Aorta (tissue), 5 donors: ENCODE data around the gene CDH15. TPM values are rescaled to one million over a fixed set of nuclear protein-coding genes. Genes with fewer than 3 reads are reported as not detected.

ENCODE experiments used
- ATAC-seq: fragments of 200-7000 bp; cut with Tn5 transposase; one replicate; pipeline ENCODE4 v1.9.1; 2022; ENCODE audit warnings: moderate library complexity; ENCODE audit not compliant: low FRiP score
- DNase-seq, 2 donors: peaks; one replicate each; pipeline ENCODE4 v3.0.0-alpha.2; 2020
- H3K27ac ChIP-seq, 2 donors: one replicate each; pipeline ENCODE4 v1.5.1; 2013; ENCODE audit warnings: low read length in 2 of 2, mild to moderate bottlenecking in 2 of 2, moderate library complexity in 2 of 2, control low read depth in 1 of 2, inconsistent platforms in 1 of 2, low read depth in 1 of 2
- H3K27me3 ChIP-seq, 2 donors: one replicate each; pipeline ENCODE4 v1.6.1; 2013; ENCODE audit warnings: control low read depth in 1 of 2, low read length in 1 of 2, mild to moderate bottlenecking in 1 of 2, moderate library complexity in 1 of 2; ENCODE audit not compliant: insufficient read depth in 2 of 2, control insufficient read depth in 1 of 2
- H3K36me3 ChIP-seq, 2 donors: one replicate each; pipeline ENCODE4 v1.6.1; 2013; ENCODE audit warnings: control low read depth in 1 of 2, low read length in 1 of 2, mild to moderate bottlenecking in 1 of 2; ENCODE audit not compliant: insufficient read depth in 2 of 2, control insufficient read depth in 1 of 2
- H3K4me1 ChIP-seq, 2 donors: one replicate each; pipeline ENCODE4 v1.6.1; 2013; ENCODE audit warnings: low read length in 2 of 2, control low read depth in 1 of 2, mild to moderate bottlenecking in 1 of 2, moderate library complexity in 1 of 2; ENCODE audit not compliant: insufficient read depth in 2 of 2, control insufficient read depth in 1 of 2
- H3K4me3 ChIP-seq, 2 donors: one replicate each; pipeline ENCODE4 v1.5.1; 2013; ENCODE audit warnings: low read length in 2 of 2, control low read depth in 1 of 2, mild to moderate bottlenecking in 1 of 2
- H3K9me3 ChIP-seq: one replicate; pipeline ENCODE4 v1.6.1; 2013; ENCODE audit warnings: mild to moderate bottlenecking, low read length; ENCODE audit not compliant: control insufficient read depth
- WGBS, 2 donors: extraction: QIAGEN DNeasy Blood & Tissue Kit; methylation state at CpG; one replicate each; pipeline ENCODE4 v1.1.7; 2013; 5-methylcytosine and 5-hydroxymethylcytosine counted together
- intact Hi-C, 2 donors: fragments of 100-400 bp; cut with DNase I; formaldehyde crosslinking; loops; one replicate each; pipeline versions ENCODE4 v1.14.2 to v1.15.0; 2022
- polyA plus RNA-seq, 2 donors: library from polyadenylated mRNA; stranded (reverse); fragments of 200-250 nt; gene quantifications; one replicate each; pipeline ENCODE4 v1.2.3, GENCODE V29; 2013
- total RNA-seq, 2 donors: library from RNA; stranded (reverse); fragmentation: NEBNext Ultra II Directional; extraction: Animal tissue kit (Norgen Biotek cat#: 25700); gene quantifications; one replicate each; pipeline ENCODE4 v1.2.1, GENCODE V29; 2021
- donor health status: healthy with polysubstance abuse.
- donor health status: Bipolar disorder and iron deficiency.
- donor health status: DM: no; HTN: no; CAD: no.
- donor health status: DM: no; HTN: no; CAD: no.
- donor health status: DM: yes; HTN: yes; CAD: no.

CDH15 gene
- total and polyA plus RNA-seq, 4 donors: 0.08 to 0.21 TPM; not detected in 2

DNA sequence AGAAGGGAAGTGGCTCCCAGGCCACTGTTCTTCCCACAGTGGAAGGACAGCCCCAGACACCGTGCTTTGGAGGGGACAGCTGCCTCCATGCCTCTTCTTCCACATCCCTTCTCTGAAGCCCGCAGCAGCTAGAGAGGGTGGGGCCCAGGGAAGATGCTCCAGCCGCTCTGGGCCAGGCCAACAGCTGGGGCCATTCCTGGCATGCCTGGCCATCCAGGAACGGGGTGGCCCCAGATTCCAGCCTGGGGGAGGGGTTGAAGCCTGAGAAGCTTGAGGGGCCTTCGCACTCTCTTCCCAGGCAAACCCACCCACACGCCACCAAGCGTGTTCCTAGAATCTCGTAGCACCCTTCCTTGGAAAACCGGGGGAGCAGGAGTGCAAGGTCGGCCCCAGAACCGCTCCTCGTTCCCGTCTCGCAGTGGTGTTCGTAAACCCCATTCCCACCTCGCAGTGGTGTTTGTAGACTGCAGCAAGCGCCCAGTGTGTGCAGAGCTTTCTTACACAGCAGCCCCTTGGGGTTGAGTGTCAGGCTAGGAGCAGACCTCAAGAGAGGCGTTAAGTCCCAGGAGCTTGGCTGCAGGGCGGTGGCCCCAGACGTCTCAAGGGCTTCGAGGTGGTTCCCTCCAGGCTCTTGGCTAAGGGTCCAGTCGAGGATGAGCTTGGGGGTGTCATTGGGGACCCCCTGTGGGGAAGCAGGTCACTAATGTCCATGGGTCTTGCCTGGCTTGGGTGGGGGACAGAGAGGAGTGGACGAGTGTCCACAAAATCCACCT is 2.7 kb downstream of the CDH15 start:
- Histone ChIP-seq H3K27ac (no peak overlapping the region), H3K9me3 (no peaks in the 10 kb centered on the region), H3K4me1 (no peaks in the 10 kb centered on the region), H3K27me3 (peaks cover 0 to 1% of the 10 kb centered on the region in 2 donors), H3K4me3 (no peak overlapping the region), H3K36me3 (no peaks in the 10 kb centered on the region)
- intact Hi-C loops: no loop called here
- 85 to 86% methylated on average over 23 of the region's 23 CpGs for WGBS, 2 donors
- DNase-seq (no peak), ATAC-seq (no peak)

DNA sequence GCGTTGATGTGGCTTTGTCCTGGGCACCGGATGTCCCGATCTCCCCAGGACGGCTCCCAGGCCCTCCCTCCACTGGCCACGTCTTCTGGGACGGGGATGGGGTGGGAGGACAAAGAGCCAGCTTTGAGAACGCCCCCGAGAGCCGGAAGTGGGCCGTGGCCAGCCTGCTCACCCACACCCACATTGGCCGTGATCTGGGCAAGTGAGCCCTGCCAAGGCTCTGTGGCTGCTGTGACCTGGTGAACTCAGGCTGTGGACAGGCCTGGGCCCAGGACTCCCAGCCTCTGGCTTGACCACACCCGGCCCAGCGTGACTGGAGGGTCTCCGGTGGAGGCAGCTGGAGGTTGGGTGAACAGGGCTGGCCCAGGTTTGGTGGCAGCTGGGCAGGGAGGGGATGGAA is 3.3 kb downstream of the CDH15 start:
- Histone ChIP-seq H3K4me1 (no peaks in the 10 kb centered on the region), H3K36me3 (no peaks in the 10 kb centered on the region), H3K27ac (no peak overlapping the region), H3K9me3 (no peaks in the 10 kb centered on the region), H3K27me3 (no peaks in the 10 kb centered on the region), H3K4me3 (no peak overlapping the region)
- WGBS, 2 donors: 84 to 88% methylated on average over 14 of the region's 14 CpGs
- no peak for DNase-seq
- intact Hi-C loops: no loop called here
- ATAC-seq: no peak

- no peak for DNase-seq
- H3K27me3 ChIP-seq: no peaks in the 10 kb centered on the region
- H3K27ac ChIP-seq: no peak overlapping the region
- no peak overlapping the region for H3K4me3 ChIP-seq
- 32 to 38% methylated on average over 20 of the region's 20 CpGs for WGBS, 2 donors
- H3K36me3 ChIP-seq: no peaks in the 10 kb centered on the region
- intact Hi-C loops: no loop called here
- no peaks in the 10 kb centered on the region for H3K9me3 ChIP-seq
- ATAC-seq: no peak
- H3K4me1 ChIP-seq: no peaks in the 10 kb centered on the region
Measured at GRCh38 chr16:89175280-89176146, 4.0 kb downstream of the CDH15 start.

GRCh38 chr16:89176147-89176690 is 4.7 kb downstream of the CDH15 start:
- intact Hi-C loops: no loop called here

GRCh38 chr16:89176717-89177116 is 5.2 kb downstream of the CDH15 start:
- no peak overlapping the region for H3K27ac ChIP-seq
- ATAC-seq: no peak
- H3K27me3 ChIP-seq: no peaks in the 10 kb centered on the region
- DNase-seq: no peak
- no peak overlapping the region for H3K4me3 ChIP-seq
- WGBS, 2 donors: 91 to 92% methylated on average over 9 of the region's 9 CpGs
- no peaks in the 10 kb centered on the region for H3K4me1 ChIP-seq
- intact Hi-C loops: no loop called here
- H3K9me3 ChIP-seq: no peaks in the 10 kb centered on the region
- no peaks in the 10 kb centered on the region for H3K36me3 ChIP-seq

More at GRCh38 chr16:89176147-89176690, 4.7 kb downstream of the CDH15 start:
- WGBS, 2 donors: 61 to 79% methylated on average over 25 to 27 of the region's 27 CpGs
- Histone ChIP-seq H3K4me1 (no peaks in the 10 kb centered on the region), H3K4me3 (no peak overlapping the region), H3K36me3 (no peaks in the 10 kb centered on the region), H3K27ac (no peak overlapping the region), H3K9me3 (no peaks in the 10 kb centered on the region), H3K27me3 (no peaks in the 10 kb centered on the region)
- DNase-seq (no peak), ATAC-seq (no peak)

DNA sequence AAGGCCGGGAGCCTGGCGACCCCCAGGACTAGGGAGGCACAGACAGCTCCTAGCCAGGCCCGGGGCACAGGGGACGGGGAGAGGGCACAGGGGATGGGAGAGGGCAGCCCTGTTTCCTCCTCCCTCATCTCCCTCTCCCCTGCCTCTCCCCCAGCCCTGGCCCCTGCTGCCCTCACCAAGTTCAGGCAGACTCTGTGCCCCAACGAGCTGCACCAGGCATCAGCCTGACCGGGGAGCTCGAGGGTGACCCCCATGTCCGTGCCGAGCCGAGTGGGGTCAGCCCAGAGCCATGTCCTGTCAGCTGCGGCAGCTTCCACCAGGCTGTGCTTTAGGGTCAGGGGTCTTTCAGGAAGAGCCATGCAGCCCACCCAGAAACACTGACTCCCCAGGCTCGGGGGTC is 6.0 kb downstream of the CDH15 start:
- no peak overlapping the region for H3K4me3 ChIP-seq
- intact Hi-C loops: no loop called here
- H3K27me3 ChIP-seq: no peaks in the 10 kb centered on the region
- no peaks in the 10 kb centered on the region for H3K4me1 ChIP-seq
- no peak for ATAC-seq
- no peaks in the 10 kb centered on the region for H3K9me3 ChIP-seq
- no peak overlapping the region for H3K27ac ChIP-seq
- DNase-seq: no peak
- WGBS, 2 donors: 83 to 85% methylated on average over 10 to 12 of the region's 12 CpGs
- H3K36me3 ChIP-seq: no peaks in the 10 kb centered on the region

DNA sequence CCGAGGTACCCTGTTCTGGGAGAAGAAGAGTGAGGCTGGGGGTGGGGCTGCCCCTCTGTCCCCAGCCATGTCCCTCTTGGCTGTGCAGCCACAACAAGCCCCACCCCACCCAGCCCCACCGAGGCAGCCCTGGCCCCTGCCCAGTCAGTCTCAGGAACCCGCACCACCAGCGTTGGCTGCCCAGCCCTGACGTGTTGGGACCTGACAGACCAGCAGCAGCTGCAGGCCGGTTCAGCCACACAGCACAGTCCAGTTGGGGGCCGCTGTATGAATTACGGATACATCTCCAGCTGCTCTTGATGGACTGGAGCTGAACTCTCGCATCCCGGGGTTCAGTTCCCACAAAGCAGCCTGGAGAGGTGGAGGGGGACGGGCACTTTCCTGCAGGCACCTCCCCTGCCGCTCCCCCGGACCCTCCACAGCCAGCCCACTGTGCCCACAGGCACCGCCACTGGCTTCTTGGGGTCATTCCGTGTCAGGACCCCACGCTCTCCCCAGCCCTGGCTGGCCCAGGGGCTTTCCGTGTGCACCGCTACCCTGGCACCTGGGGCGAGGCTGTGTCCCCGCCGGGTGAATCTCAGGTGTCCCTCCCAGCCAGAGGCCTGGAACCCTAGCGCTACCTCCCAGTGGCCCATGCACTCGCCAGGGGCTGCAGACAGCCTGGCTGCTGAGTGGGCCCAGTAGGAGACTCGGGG is 7.1 kb downstream of the CDH15 start:
- 81 to 83% methylated on average over 24 of the region's 24 CpGs for WGBS, 2 donors
- Histone ChIP-seq H3K27me3 (no peaks in the 10 kb centered on the region), H3K4me1 (no peaks in the 10 kb centered on the region), H3K4me3 (no peak overlapping the region), H3K36me3 (no peaks in the 10 kb centered on the region), H3K9me3 (no peaks in the 10 kb centered on the region), H3K27ac (no peak overlapping the region)
- no peak for DNase-seq
- ATAC-seq: no peak
- intact Hi-C loops: no loop called here

DNA sequence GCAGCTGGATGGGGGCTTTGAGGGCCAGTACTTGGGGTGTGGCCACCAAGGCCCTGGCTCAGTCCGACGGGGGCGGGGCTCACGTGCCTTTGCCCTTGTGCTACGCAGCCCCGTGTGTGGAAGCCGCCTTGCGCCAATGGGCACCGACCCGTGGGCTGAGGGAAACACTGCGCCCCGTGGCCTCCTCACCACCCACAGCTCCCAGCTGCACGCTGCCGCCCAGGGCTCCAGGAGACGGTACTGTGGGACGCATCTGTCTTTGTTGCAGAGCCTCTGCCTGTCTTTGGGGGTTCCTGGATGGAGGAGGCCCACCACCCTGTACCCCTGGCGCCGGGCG is 7.6 kb downstream of the CDH15 start:
- no peak overlapping the region for H3K27ac ChIP-seq
- no peaks in the 10 kb centered on the region for H3K9me3 ChIP-seq
- ATAC-seq (no peak), DNase-seq (no peak)
- no peaks in the 10 kb centered on the region for H3K4me1 ChIP-seq
- WGBS, 2 donors: 88 to 91% methylated on average over 19 of the region's 19 CpGs
- no peak overlapping the region for H3K4me3 ChIP-seq
- no peaks in the 10 kb centered on the region for H3K27me3 ChIP-seq
- intact Hi-C loops: no loop called here
- H3K36me3 ChIP-seq: no peaks in the 10 kb centered on the region
